Measurements from ENCODE around the gene CHST7. TPM values are rescaled to one million over a fixed set of nuclear protein-coding genes. Genes with fewer than 3 reads are reported as not detected.

CHST7 gene
- total RNA-seq, 1 donor from 2014 or later: 5.6 TPM

DNA sequence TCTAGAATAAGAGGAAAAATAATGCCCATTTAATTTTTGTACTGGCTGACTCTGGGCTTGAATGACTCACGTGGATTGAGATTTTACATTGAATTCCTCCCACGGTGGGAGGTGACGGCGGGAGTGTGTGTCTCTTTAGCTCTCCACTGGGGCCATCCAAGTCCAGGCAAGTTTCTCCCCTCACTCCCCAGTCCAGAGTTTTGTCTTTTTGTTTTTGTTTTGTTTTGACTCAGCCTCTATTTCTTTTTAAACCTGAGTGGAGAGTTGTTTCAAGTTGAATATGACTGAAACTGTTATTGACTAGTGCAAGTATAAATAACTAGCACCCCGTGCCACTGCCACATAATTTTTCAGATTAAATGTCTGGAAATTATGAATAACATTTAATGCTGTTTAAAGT, 13.6 kb downstream of the CHST7 start:
- Histone ChIP-seq H3K4me1 (peaks cover 8% of the 10 kb centered on the region), H3K27ac (no peak overlapping the region), H3K27me3 (no peaks in the 10 kb centered on the region), H3K79me2 (ENCODE audit: low read depth) (peaks cover 7% of the 10 kb centered on the region), H3K9ac (no peak overlapping the region), H3K4me3 (no peak overlapping the region), H3K4me2 (no peak overlapping the region), H3K36me3 (no peaks in the 10 kb centered on the region), H4K20me1 (ENCODE audit: low read depth) (peaks cover 7% of the 10 kb centered on the region), H2AFZ (replicated peaks) (no peak overlapping the region), H3K9me3 (ENCODE audit: low read depth) (peaks cover 4% of the 10 kb centered on the region), H3F3A (ENCODE audit: low read depth) (peaks cover 5% of the 10 kb centered on the region)
- no peak for DNase-seq (ENCODE audit: low spot score)
- peaks cover 2% of the 10 kb centered on the region for H3K9me3 Mint-ChIP-seq
- no peaks in the 10 kb centered on the region for H3K36me3 Mint-ChIP-seq
- peaks cover 29% of the 10 kb centered on the region for H3K4me1 Mint-ChIP-seq
- no peak overlapping the region for H3K27ac Mint-ChIP-seq
- peaks cover 4% of the 10 kb centered on the region for H3K27me3 Mint-ChIP-seq (ENCODE audit: insufficient read depth, low read depth)
- TF ChIP-seq EZH2 (IDR thresholded peaks at IDR 0.05) (no peak), EZH2phosphoT487 (IDR thresholded peaks at IDR 0.05) (no peak)
- TF ChIP-seq, protein P1, sequence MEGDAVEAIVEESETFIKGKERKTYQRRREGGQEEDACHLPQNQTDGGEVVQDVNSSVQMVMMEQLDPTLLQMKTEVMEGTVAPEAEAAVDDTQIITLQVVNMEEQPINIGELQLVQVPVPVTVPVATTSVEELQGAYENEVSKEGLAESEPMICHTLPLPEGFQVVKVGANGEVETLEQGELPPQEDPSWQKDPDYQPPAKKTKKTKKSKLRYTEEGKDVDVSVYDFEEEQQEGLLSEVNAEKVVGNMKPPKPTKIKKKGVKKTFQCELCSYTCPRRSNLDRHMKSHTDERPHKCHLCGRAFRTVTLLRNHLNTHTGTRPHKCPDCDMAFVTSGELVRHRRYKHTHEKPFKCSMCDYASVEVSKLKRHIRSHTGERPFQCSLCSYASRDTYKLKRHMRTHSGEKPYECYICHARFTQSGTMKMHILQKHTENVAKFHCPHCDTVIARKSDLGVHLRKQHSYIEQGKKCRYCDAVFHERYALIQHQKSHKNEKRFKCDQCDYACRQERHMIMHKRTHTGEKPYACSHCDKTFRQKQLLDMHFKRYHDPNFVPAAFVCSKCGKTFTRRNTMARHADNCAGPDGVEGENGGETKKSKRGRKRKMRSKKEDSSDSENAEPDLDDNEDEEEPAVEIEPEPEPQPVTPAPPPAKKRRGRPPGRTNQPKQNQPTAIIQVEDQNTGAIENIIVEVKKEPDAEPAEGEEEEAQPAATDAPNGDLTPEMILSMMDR (IDR thresholded peaks at IDR 0.05): no peak
- H3K4me3 Mint-ChIP-seq: peak overlapping the region; percentile 62

DNA sequence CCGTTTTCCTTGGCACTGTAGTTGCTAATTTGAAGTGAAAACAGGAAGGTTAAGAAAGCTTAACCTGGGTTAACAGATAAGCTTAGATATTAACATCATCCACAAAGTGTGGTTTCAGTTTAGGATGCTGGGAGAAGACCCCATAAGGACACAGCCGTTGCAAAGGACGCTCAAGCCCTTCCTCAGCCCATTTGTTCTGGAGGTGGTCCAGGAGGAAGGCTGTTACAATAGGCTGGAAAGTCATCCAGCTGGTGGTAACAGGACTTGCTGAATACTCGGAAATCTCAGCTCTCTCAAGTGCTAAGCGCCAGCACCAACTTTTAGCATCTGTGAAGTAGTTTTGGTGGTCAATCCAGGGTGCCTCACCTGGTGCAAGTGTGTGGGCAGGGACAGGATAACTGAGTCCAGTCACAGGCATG, 14.2 kb downstream of the CHST7 start:
- Mint-ChIP-seq H3K27ac (no peak overlapping the region), H3K9me3 (peaks cover under 1% of the 10 kb centered on the region), H3K4me1 (peaks cover 24% of the 10 kb centered on the region), H3K4me3 (no peak overlapping the region), H3K27me3 (ENCODE audit: insufficient read depth, low read depth) (peaks cover 4% of the 10 kb centered on the region), H3K36me3 (no peaks in the 10 kb centered on the region)
- H4K20me1 ChIP-seq (ENCODE audit: low read depth): peaks cover 7% of the 10 kb centered on the region
- DNase-seq (ENCODE audit: low spot score): no peak
- peaks cover 4% of the 10 kb centered on the region for H3K9me3 ChIP-seq (ENCODE audit: low read depth)
- no peaks in the 10 kb centered on the region for H3K27me3 ChIP-seq
- no peaks in the 10 kb centered on the region for H3K36me3 ChIP-seq
- peaks cover 7% of the 10 kb centered on the region for H3K79me2 ChIP-seq (ENCODE audit: low read depth)
- H3K4me1 ChIP-seq: peaks cover 7% of the 10 kb centered on the region
- H2AFZ ChIP-seq (replicated peaks): no peak overlapping the region
- no peak for TF ChIP-seq EZH2phosphoT487 (IDR thresholded peaks at IDR 0.05)
- TF ChIP-seq, protein P1 (IDR thresholded peaks at IDR 0.05): no peak
- TF ChIP-seq EZH2 (IDR thresholded peaks at IDR 0.05): no peak
- H3K9ac ChIP-seq: no peak overlapping the region
- peaks cover 5% of the 10 kb centered on the region for H3F3A ChIP-seq (ENCODE audit: low read depth)
- H3K4me2 ChIP-seq: no peak overlapping the region
- no peak overlapping the region for H3K4me3 ChIP-seq
- H3K27ac ChIP-seq: no peak overlapping the region

DNA sequence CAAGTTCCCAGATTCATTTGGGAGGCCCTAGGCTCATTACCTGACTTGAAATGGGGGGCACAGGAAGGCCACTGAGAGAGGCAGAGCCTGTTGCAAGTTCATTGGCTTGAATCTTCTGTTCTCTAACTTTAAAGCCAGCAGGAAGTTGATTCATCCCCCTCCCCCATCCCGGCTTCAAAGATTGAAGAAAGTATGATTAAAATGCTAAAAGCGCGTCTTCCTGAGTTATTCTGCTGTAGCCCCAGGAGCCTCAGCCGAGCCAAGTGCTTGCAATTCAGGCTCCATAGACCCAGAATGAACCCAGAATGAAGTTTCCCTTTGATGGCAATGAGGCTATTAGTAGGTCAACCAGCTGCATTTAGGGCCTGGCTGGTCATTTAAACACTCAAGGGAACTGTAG, 14.7 kb downstream of the CHST7 start:
- H3K9ac ChIP-seq: no peak overlapping the region
- peaks cover 7% of the 10 kb centered on the region for H4K20me1 ChIP-seq (ENCODE audit: low read depth)
- no peak overlapping the region for H2AFZ ChIP-seq (replicated peaks)
- H3K4me3 ChIP-seq: no peak overlapping the region
- peaks cover 19% of the 10 kb centered on the region for H3K4me1 Mint-ChIP-seq
- peaks cover 5% of the 10 kb centered on the region for H3F3A ChIP-seq (ENCODE audit: low read depth)
- H3K27me3 ChIP-seq: no peaks in the 10 kb centered on the region
- H3K27ac ChIP-seq: no peak overlapping the region
- DNase-seq (ENCODE audit: low spot score): no peak
- H3K36me3 Mint-ChIP-seq: no peaks in the 10 kb centered on the region
- no peak overlapping the region for H3K27ac Mint-ChIP-seq
- no peak for TF ChIP-seq EZH2 (IDR thresholded peaks at IDR 0.05)
- no peak for TF ChIP-seq EZH2phosphoT487 (IDR thresholded peaks at IDR 0.05)
- TF ChIP-seq, protein P1 (IDR thresholded peaks at IDR 0.05): no peak
- no peak overlapping the region for H3K4me3 Mint-ChIP-seq
- no peaks in the 10 kb centered on the region for H3K9me3 Mint-ChIP-seq
- no peak overlapping the region for H3K4me2 ChIP-seq
- peaks cover 4% of the 10 kb centered on the region for H3K27me3 Mint-ChIP-seq (ENCODE audit: insufficient read depth, low read depth)
- no peaks in the 10 kb centered on the region for H3K36me3 ChIP-seq
- peaks cover 5% of the 10 kb centered on the region for H3K4me1 ChIP-seq
- H3K79me2 ChIP-seq (ENCODE audit: low read depth): peaks cover 7% of the 10 kb centered on the region
- H3K9me3 ChIP-seq (ENCODE audit: low read depth): peaks cover 4% of the 10 kb centered on the region
